COR-L47 (cell line): ENCODE data around the gene OR2AT4.
"Not testable (repeated sequence)": the region's sequence is repeated elsewhere in the genome, so short reads cannot be mapped to it uniquely, and the experiment has no call there.

ENCODE experiments used
- DNase-seq: peaks from one replicate; lab custom pipeline; 2025; lab: John Stamatoyannopoulos, UW

Gene OR2AT4

GRCh38 chr11:75103380-75104026 is 6.8 kb upstream of the OR2AT4 start:
- no peak for DNase-seq

- DNase-seq = no peak
These were observed 4.9 kb upstream of the OR2AT4 start for GRCh38 chr11:75101424-75102128.

GRCh38 chr11:75100314-75100713 is 3.6 kb upstream of the OR2AT4 start:
- DNase-seq = no peak

GRCh38 chr11:75099635-75100034 is 3.0 kb upstream of the OR2AT4 start:
- no peak for DNase-seq

GRCh38 chr11:75098835-75099439 is 2.3 kb upstream of the OR2AT4 start:
- DNase-seq = not testable (repeated sequence)

GRCh38 chr11:75098181-75098580 is 1.5 kb upstream of the OR2AT4 start:
- not testable (repeated sequence) for DNase-seq

- no peak for DNase-seq
These were observed 489 bp upstream of the OR2AT4 start for GRCh38 chr11:75097173-75097557.

GRCh38 chr11:75094382-75094781 is 2.3 kb downstream of the OR2AT4 start:
- DNase-seq = not testable (repeated sequence)

GRCh38 chr11:75090671-75091177 is 6.0 kb downstream of the OR2AT4 start:
- DNase-seq = no peak

GRCh38 chr11:75087319-75088305 is 9.1 kb downstream of the OR2AT4 start:
- DNase-seq = no peak

GRCh38 chr11:75084883-75085282 is 11.8 kb downstream of the OR2AT4 start:
- no peak for DNase-seq

GRCh38 chr11:75083217-75083605 is 13.5 kb downstream of the OR2AT4 start:
- DNase-seq = no peak

GRCh38 chr11:75082601-75083216 is 14.0 kb downstream of the OR2AT4 start:
- no peak for DNase-seq

- DNase-seq = no peak
These were observed 17.1 kb downstream of the OR2AT4 start for GRCh38 chr11:75079546-75079945.

GRCh38 chr11:75078233-75078632 is 18.4 kb downstream of the OR2AT4 start:
- DNase-seq = no peak

- DNase-seq = no peak
These were observed 19.4 kb downstream of the OR2AT4 start for GRCh38 chr11:75077316-75077715.

- DNase-seq = no peak
These were observed 20.0 kb downstream of the OR2AT4 start for GRCh38 chr11:75076671-75077070.

GRCh38 chr11:75073459-75074190 is 23.1 kb downstream of the OR2AT4 start:
- no peak for DNase-seq

GRCh38 chr11:75072582-75072981 is 24.1 kb downstream of the OR2AT4 start:
- no peak for DNase-seq

GRCh38 chr11:75069473-75069872 is 27.2 kb downstream of the OR2AT4 start:
- no peak for DNase-seq

GRCh38 chr11:75068993-75069392 is 27.7 kb downstream of the OR2AT4 start:
- no peak for DNase-seq
